ENCODE results near the gene TRIM3.
A peak's percentile ranks its signal among the peaks of the same experiment; 100 is the strongest.

TRIM3 gene

DNA sequence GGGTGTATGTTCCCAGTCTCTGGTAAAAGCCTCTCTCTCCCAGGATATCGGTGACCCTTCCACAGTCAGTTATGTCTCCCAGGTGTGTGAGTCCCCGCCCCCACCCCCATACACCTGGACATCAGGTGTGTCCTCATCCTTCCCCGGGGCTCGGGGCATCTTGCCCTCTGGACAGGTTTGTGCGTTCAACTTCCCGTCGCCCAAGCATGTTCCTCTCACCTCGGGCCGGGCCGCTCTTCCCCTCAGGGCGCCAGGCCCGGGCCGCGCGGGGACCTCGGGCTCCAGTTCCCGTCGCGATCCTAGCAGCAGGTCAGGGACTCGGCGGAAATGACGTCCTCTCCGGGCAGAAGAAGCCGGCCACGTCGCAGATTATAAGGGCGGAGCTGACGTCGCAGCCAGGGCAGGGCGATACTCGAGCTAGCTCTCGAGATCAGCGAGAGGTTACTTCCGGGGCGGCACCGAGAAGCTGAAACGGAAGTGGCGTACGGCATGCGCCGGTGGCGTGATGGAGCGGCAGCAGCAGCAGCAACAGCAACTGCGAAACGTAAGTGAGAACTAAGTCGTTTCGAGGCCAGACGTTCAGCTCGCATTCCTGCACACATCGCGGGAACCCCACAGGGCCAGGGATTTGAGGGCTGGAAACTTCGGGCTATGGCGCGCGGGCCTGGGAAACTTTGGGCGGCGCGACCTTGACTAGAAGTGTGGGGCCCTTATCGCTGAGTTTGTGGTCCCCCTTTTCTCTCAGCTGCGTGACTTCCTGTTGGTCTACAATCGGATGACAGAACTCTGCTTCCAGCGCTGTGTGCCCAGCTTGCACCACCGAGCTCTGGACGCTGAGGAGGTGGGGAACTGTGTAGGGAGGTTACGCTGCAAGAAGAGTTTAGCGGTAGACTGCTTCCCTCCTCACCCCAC is 7.5 kb upstream of the TRIM3 start, which contains the start of the genes ARFIP2 and TIMM10B:
Gene ARFIP2 (minus strand): TSS at position 320 of the 912 bp plus-strand sequence. CDS start 910 bp downstream, outside the sequence.
Gene TIMM10B (plus strand): TSS at position 490 of the 912 bp plus-strand sequence. CDS start 16 bp downstream, at position 506.
- peak within 1 kb of the TSS; percentile 86 for H3K4me3 ChIP-seq (ENCODE audit: low read depth, low read length)
- TF ChIP-seq, protein P1, sequence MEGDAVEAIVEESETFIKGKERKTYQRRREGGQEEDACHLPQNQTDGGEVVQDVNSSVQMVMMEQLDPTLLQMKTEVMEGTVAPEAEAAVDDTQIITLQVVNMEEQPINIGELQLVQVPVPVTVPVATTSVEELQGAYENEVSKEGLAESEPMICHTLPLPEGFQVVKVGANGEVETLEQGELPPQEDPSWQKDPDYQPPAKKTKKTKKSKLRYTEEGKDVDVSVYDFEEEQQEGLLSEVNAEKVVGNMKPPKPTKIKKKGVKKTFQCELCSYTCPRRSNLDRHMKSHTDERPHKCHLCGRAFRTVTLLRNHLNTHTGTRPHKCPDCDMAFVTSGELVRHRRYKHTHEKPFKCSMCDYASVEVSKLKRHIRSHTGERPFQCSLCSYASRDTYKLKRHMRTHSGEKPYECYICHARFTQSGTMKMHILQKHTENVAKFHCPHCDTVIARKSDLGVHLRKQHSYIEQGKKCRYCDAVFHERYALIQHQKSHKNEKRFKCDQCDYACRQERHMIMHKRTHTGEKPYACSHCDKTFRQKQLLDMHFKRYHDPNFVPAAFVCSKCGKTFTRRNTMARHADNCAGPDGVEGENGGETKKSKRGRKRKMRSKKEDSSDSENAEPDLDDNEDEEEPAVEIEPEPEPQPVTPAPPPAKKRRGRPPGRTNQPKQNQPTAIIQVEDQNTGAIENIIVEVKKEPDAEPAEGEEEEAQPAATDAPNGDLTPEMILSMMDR (IDR thresholded peaks at IDR 0.05; ENCODE audit: low read depth, low read length, missing control alignments): no peak
- peak; percentile 94 for DNase-seq (ENCODE audit: low read depth)
- in situ Hi-C loops (cut with HindIII; ENCODE audit: low sequenced_read_pairs): no loop called here

DNA sequence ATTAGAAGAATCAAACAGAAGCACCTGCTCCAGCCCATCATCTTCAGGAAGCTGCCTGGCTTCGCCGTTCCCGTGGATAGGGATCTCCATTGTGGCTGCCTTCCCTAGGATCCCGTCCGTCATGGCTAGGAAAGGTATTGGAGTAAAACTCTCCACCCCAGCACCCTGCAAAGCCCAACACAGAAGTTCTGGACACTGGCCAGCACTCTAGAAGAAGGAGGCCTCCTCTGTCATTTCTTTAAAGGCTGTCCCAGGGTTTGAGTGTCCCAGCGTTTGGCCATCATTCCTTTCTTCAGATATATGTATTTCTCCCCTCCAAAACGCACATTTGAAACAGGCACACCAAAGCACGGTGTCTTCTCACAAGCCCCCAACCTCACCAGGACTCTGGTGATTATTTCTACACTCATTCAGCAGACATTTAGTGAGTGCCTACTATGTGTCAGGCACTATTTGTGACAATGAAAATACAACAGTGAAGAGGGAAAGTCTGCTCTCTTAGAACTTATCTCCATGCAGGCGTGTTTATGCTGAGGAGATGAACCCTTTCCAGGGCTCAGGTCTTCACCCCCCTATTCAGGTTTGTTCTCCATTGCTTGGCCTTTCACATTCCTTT is 6.7 kb upstream of the TRIM3 start:
- H3K4me3 ChIP-seq (ENCODE audit: low read depth, low read length): peak overlapping the region; percentile 86
- DNase-seq (ENCODE audit: low read depth): no peak
- TF ChIP-seq, protein P1 (IDR thresholded peaks at IDR 0.05; ENCODE audit: low read depth, low read length, missing control alignments): no peak
- in situ Hi-C loops (cut with HindIII; ENCODE audit: low sequenced_read_pairs): no loop called here

DNA sequence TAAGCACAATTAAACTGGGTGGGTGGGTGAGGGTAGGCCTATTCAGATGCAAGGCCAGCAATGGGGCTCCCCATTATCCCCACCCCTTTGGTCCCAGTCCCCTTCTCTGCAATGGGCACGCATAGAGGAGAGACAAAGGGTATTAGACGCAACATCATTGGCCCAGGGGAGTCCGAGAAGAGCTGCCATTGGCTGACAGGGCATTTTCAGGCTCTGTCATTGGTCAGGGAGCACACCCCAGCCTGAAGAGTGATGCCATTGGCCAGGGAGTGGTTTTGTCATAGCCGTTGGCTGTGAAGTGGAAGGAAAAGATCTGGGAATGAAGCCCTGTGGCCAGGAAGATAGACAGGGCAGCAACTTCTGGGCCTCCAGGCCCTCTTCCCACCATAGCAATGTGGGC is 2.8 kb upstream of the TRIM3 start:
- no peak overlapping the region for H3K4me3 ChIP-seq (ENCODE audit: low read depth, low read length)
- no peak for DNase-seq (ENCODE audit: low read depth)
- TF ChIP-seq, protein P1 (IDR thresholded peaks at IDR 0.05; ENCODE audit: low read depth, low read length, missing control alignments): no peak
- in situ Hi-C loops (cut with HindIII; ENCODE audit: low sequenced_read_pairs): no loop called here

DNA sequence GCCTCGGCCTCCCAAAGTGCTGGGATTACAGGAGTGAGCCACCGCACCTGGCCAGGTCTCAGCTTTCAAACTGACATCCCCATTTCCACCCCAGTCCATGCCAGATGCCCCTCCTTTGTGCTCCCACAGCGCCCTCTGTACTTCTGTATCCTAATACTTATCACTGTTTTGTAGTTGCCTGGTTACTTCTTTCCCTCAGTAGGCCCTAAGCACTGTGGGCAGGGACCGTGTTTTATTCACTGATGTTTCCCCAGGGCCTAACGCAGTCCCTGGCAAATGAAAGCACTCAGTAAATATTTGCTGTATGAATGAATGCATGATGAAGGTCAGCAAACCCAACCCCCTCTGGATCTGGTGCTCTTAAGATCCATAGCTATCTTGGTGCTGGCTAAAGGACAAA is 2.2 kb upstream of the TRIM3 start:
- no peak overlapping the region for H3K4me3 ChIP-seq (ENCODE audit: low read depth, low read length)
- in situ Hi-C loops (cut with HindIII; ENCODE audit: low sequenced_read_pairs): no loop called here
- TF ChIP-seq, protein P1 (IDR thresholded peaks at IDR 0.05; ENCODE audit: low read depth, low read length, missing control alignments): no peak
- no peak for DNase-seq (ENCODE audit: low read depth)

DNA sequence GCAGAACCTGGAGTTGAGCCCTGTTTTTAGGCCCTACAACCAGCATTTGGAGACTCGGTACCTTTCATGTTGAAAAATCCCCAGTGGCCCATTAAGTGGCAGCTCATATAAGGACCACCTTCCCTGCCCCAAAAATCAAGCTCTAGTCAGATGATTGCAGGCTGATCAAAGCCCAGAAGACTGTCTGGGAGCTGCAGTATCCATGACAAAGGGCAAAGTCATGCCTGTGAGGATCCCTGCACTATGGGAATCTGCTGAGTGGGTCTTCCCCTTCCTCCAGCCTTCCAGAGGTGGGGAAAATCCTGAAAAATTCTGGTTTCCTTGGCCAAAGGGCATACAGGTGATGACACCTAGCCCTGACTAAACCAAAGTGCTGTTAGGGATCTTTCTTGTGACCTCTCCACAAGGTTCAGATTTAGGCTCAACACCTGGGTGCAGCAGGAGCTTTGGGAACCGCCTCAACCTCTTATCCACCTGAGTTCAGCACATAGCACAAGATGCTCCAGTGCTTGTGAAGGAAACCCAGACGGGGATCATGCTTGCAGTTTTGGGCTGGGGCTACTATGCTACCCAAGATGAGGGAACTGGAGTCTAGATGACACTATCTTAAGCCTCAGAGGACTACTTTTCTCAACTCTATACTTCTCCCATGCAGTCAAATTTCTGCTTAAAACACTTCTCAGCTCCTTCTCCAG is 1.2 kb upstream of the TRIM3 start:
- no peak overlapping the region for H3K4me3 ChIP-seq (ENCODE audit: low read depth, low read length)
- no peak for DNase-seq (ENCODE audit: low read depth)
- in situ Hi-C loops (cut with HindIII; ENCODE audit: low sequenced_read_pairs): no loop called here
- TF ChIP-seq, protein P1 (IDR thresholded peaks at IDR 0.05; ENCODE audit: low read depth, low read length, missing control alignments): no peak

DNA sequence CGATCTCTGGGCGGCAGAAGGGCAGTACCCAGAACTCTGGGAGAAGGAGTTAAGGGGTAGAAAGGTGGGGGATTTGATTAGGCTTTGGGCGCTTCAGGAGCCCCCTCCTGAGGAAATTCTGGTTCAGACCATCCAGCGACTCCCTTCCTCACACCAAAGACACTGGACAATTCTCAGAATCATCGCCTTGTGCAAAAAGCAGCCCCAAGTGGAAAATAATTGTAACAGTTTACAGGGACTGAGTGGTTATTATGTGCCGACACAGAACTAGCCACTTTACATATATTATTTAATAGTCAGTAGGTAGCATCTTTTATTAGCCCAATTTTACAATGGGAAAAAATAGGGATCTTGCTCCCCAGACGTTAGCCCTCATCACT is 662 bp upstream of the TRIM3 start:
- TF ChIP-seq, protein P1 (IDR thresholded peaks at IDR 0.05; ENCODE audit: low read depth, low read length, missing control alignments): no peak
- peak overlapping the region; percentile 59 for H3K4me3 ChIP-seq (ENCODE audit: low read depth, low read length)
- DNase-seq (ENCODE audit: low read depth): no peak
- in situ Hi-C loops (cut with HindIII; ENCODE audit: low sequenced_read_pairs): no loop called here

All from astrocyte of the cerebellum (primary cell).